ENCODE results near the gene ZC3H8. TPM values are rescaled to one million over a fixed set of nuclear protein-coding genes. Genes with fewer than 3 reads are reported as not detected.

ZC3H8 gene
- total RNA-seq, 1 experiment from 2014 or later: 30.5 TPM

GRCh38 chr2:112259509-112260294 is 4.9 kb upstream of the ZC3H8 start:
- intact Hi-C loops (cut with micrococcal nuclease): loop anchor here (2.0 to 10.0 kb wide), 3 partner anchors 283 to 375 kb away; partner anchors contain the start of genes ANAPC1, CHCHD5 and POLR1B
- no peak overlapping the region for H3K27ac Mint-ChIP-seq (ENCODE audit: low read depth, unreplicated experiment)

DNA sequence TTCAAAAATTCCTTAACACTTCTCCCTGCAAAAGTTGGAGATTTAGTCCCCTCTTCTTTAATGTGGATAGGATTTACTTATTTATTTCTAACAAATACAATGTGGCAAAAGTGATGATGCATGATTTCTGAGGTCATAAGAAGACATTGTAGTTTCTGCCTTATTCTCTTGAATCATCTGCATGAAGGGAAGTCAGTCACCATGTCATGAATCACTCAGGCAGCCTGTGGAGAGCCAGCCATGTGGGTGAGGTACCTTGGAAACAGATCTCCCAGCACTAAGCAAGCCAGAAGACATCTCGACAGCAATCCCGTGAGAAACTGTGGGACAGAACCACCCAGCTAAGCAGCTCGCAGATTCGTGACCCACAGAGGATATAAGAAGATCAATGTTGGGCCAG is 2.7 kb upstream of the ZC3H8 start:
- no peak for TF ChIP-seq CTCF (IDR thresholded peaks at IDR 0.05; ENCODE audit: unreplicated experiment)
- POLR2A ChIA-PET: interaction anchor here (2.7 to 4.2 kb wide), 2 partner anchors 17 kb away, joined by 18 to 28 read pairs; no protein-coding TSS in a partner anchor
- no TSS peak for BruUV-seq (replicated peaks)

More at GRCh38 chr2:112259509-112260294, 4.9 kb upstream of the ZC3H8 start:
- peak; percentile 95 for TF ChIP-seq CTCF (IDR thresholded peaks at IDR 0.05; ENCODE audit: unreplicated experiment)
- POLR2A ChIA-PET: interaction anchor here (0.7 to 2.7 kb wide), 8 partner anchors 10 to 376 kb away, joined by 3 to 18 read pairs (median 3); partner anchors contain the start of gene CHCHD5
- Mint-ChIP-seq H3K4me1 (ENCODE audit: insufficient read depth, unreplicated experiment) (peaks cover 6% of the 10 kb centered on the region), H3K36me3 (ENCODE audit: insufficient read depth, unreplicated experiment) (no peaks in the 10 kb centered on the region), H3K9me3 (ENCODE audit: unreplicated experiment) (no peaks in the 10 kb centered on the region), H3K4me3 (ENCODE audit: unreplicated experiment) (peak overlapping the region; percentile 39), H3K27me3 (ENCODE audit: insufficient read depth, unreplicated experiment) (no peaks in the 10 kb centered on the region)
- DNase-seq (ENCODE audit: unreplicated experiment): peak; percentile 83
- no TSS peak for BruUV-seq (replicated peaks)
- CTCF ChIA-PET: interaction anchor here (0.5 to 2.9 kb wide), 17 partner anchors 8 to 435 kb away, joined by 3 to 15 read pairs (median 5); no protein-coding TSS in a partner anchor

DNA sequence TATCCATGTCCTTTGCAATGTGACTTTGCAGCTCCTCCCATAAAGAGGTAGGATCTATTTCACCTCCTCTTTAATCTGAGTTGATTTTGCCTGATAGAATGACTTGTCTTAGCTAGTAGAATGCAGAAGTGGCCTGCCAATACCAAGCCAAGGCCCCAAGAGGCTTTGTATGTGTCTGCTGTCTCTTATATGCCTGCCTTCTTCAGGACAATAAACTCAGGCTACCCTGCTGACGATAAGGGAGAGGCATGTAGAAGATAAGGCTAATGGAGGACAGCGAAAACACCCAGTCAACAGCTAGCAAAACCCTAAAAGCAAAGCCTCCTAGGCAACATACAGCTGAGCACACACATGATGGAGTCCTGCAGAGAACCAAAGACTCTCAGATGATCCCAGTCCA is 1.8 kb upstream of the ZC3H8 start:
- no peak for DNase-seq (ENCODE audit: unreplicated experiment)
- Mint-ChIP-seq H3K4me1 (ENCODE audit: insufficient read depth, unreplicated experiment) (peaks cover 10% of the 10 kb centered on the region), H3K36me3 (ENCODE audit: insufficient read depth, unreplicated experiment) (no peaks in the 10 kb centered on the region), H3K9me3 (ENCODE audit: unreplicated experiment) (no peaks in the 10 kb centered on the region), H3K27ac (ENCODE audit: low read depth, unreplicated experiment) (no peak overlapping the region), H3K27me3 (ENCODE audit: insufficient read depth, unreplicated experiment) (no peaks in the 10 kb centered on the region), H3K4me3 (ENCODE audit: unreplicated experiment) (no peak overlapping the region)
- ChIA-PET CTCF (interaction anchor here (0.6 to 0.8 kb wide), 4 partner anchors 19 to 229 kb away, joined by 3 to 4 read pairs (median 3); no protein-coding TSS in a partner anchor), POLR2A (interaction anchor here (0.6 to 4.2 kb wide), 3 partner anchors 9 to 18 kb away, joined by 3 to 28 read pairs (median 5); no protein-coding TSS in a partner anchor)
- intact Hi-C loops (cut with micrococcal nuclease): loop anchor here (5.0 to 10.0 kb wide), 2 partner anchors 326 to 372 kb away; partner anchors contain the start of genes ANAPC1 and CHCHD5
- no TSS peak for BruUV-seq (replicated peaks)
- TF ChIP-seq CTCF (IDR thresholded peaks at IDR 0.05; ENCODE audit: unreplicated experiment): no peak

More for the DNA sequence above, 2.7 kb upstream of the ZC3H8 start:
- no peak for DNase-seq (ENCODE audit: unreplicated experiment)
- Mint-ChIP-seq H3K9me3 (ENCODE audit: unreplicated experiment) (no peaks in the 10 kb centered on the region), H3K36me3 (ENCODE audit: insufficient read depth, unreplicated experiment) (no peaks in the 10 kb centered on the region), H3K4me3 (ENCODE audit: unreplicated experiment) (no peak overlapping the region), H3K27ac (ENCODE audit: low read depth, unreplicated experiment) (no peak overlapping the region), H3K4me1 (ENCODE audit: insufficient read depth, unreplicated experiment) (peaks cover 10% of the 10 kb centered on the region), H3K27me3 (ENCODE audit: insufficient read depth, unreplicated experiment) (no peaks in the 10 kb centered on the region)
- intact Hi-C loops (cut with micrococcal nuclease): loop anchor here (5.0 to 10.0 kb wide), 2 partner anchors 325 to 373 kb away; partner anchors contain the start of genes ANAPC1 and CHCHD5
- CTCF ChIA-PET: interaction anchor here (0.6 to 0.7 kb wide), 2 partner anchors 9 to 20 kb away, joined by 3 read pairs; no protein-coding TSS in a partner anchor

- Mint-ChIP-seq H3K9me3 (ENCODE audit: unreplicated experiment) (no peaks in the 10 kb centered on the region), H3K27ac (ENCODE audit: low read depth, unreplicated experiment) (no peak overlapping the region), H3K4me1 (ENCODE audit: insufficient read depth, unreplicated experiment) (peaks cover 10% of the 10 kb centered on the region), H3K36me3 (ENCODE audit: insufficient read depth, unreplicated experiment) (no peaks in the 10 kb centered on the region), H3K27me3 (ENCODE audit: insufficient read depth, unreplicated experiment) (no peaks in the 10 kb centered on the region), H3K4me3 (ENCODE audit: unreplicated experiment) (no peak overlapping the region)
- no peak for DNase-seq (ENCODE audit: unreplicated experiment)
- intact Hi-C loops (cut with micrococcal nuclease): loop anchor here (2.0 to 10.0 kb wide), 3 partner anchors 135 to 371 kb away; partner anchors contain the start of genes ANAPC1 and CHCHD5
- no peak for TF ChIP-seq CTCF (IDR thresholded peaks at IDR 0.05; ENCODE audit: unreplicated experiment)
- ChIA-PET POLR2A (interaction anchor here (0.7 to 4.2 kb wide), 7 partner anchors 10 to 202 kb away, joined by 3 to 28 read pairs (median 5); no protein-coding TSS in a partner anchor), CTCF (interaction anchor here (0.6 to 0.8 kb wide), 5 partner anchors 22 to 882 kb away, joined by 3 to 5 read pairs (median 3); no protein-coding TSS in a partner anchor)
- BruUV-seq (replicated peaks): no TSS peak
Measured at GRCh38 chr2:112255875-112256274, 1.0 kb upstream of the ZC3H8 start.

All from MCF 10A (cell line).